Astrocyte (in vitro differentiated cells and primary cell): Measurements from ENCODE around the gene A3GALT2.

Experiments used
- CTCF ChIP-seq: IDR thresholded peaks from 2 replicates; pipeline ENCODE4 v1.5.1; 2011; ENCODE audit warnings: low read depth, mild to moderate bottlenecking, inconsistent platforms, low read length, moderate library complexity; ENCODE audit not compliant: insufficient read depth
- EZH2 ChIP-seq: IDR thresholded peaks from 2 replicates; pipeline ENCODE4 v1.6.1; 2012; ENCODE audit warnings: mild to moderate bottlenecking, low read length, inconsistent platforms; ENCODE audit not compliant: insufficient read depth

- TF ChIP-seq CTCF (peak; percentile 5), EZH2 (no peak)
Measured at GRCh38 chr1:33339413-33339812, 18.5 kb upstream of the A3GALT2 start.
